ENCODE results near the gene KRT77.

DNA sequence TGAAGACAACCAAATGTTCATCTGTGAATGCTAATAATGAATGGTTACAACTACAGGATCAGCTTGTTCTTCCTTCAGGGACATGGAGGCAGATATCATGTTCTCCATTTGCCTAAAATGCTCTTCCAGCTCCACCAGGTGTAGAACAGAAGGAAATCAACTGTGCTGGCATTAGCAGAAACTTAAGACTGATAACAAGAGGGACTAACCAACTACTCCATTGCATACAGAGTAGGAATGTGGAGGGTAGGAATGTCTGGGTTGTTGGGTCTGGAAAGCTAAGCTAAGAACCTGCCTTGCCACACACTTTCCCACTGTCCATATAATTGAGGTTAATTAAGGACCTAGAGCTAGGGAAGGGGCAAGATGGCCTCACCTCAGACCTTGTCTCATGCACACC, 39.9 kb downstream of the KRT77 start:
- TF ChIP-seq, protein P1, sequence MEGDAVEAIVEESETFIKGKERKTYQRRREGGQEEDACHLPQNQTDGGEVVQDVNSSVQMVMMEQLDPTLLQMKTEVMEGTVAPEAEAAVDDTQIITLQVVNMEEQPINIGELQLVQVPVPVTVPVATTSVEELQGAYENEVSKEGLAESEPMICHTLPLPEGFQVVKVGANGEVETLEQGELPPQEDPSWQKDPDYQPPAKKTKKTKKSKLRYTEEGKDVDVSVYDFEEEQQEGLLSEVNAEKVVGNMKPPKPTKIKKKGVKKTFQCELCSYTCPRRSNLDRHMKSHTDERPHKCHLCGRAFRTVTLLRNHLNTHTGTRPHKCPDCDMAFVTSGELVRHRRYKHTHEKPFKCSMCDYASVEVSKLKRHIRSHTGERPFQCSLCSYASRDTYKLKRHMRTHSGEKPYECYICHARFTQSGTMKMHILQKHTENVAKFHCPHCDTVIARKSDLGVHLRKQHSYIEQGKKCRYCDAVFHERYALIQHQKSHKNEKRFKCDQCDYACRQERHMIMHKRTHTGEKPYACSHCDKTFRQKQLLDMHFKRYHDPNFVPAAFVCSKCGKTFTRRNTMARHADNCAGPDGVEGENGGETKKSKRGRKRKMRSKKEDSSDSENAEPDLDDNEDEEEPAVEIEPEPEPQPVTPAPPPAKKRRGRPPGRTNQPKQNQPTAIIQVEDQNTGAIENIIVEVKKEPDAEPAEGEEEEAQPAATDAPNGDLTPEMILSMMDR (IDR thresholded peaks at IDR 0.05) = no peak
- TF ChIP-seq POLR2A (IDR thresholded peaks at IDR 0.05) = no peak
